Epidermal melanocyte (primary cell): ENCODE measurements around the gene DENND2A.
"Not testable (repeated sequence)": the region's sequence is repeated elsewhere in the genome, so short reads cannot be mapped to it uniquely, and the experiment has no call there.

ENCODE experiments used
- DNase-seq: peaks from one replicate; pipeline ENCODE4 v3.0.0; 2011; ENCODE audit warnings: low spot score; ENCODE audit not compliant: insufficient read length

DENND2A gene

DNA sequence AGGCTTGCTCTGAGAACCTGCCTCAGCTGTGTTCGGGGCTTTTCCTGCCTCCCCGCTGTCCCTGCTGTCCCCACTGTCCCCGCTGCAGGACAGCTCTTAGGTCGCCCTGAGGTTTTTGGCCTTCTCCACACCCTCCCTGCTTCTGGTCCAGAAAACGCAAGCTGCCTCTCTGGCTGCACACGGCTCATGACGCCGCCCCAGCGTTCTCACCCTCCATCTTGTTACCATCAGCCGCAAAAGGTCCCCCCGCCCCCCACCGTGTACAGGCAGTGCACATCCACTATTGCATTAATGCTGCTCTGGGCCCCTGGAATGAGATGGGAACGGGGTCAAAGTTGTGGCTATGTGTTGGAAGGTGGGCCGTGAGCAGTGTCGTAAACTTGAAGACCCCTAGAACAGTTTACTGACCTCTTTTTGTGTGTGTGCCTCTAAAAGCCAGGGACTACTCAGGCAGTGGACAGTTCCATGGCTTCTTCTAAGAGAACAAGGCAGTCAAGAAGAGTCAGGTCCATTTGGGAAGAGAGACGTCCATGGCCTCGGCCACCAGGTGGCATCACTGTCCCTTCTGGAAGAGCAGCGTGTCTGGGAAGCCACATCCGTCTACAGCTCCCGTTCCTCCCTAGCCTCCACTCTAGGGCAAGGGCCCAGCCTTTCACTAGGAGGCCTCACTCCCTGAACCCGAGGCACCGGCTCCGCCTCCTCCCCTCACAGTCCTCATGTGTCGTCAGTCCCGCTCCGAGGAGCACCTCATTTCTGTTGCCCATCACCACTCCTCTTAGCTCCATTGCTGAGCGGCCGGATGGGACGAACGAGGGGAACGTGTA lies 122.9 kb downstream of the DENND2A start:
- peak; percentile 85 for DNase-seq

DNA sequence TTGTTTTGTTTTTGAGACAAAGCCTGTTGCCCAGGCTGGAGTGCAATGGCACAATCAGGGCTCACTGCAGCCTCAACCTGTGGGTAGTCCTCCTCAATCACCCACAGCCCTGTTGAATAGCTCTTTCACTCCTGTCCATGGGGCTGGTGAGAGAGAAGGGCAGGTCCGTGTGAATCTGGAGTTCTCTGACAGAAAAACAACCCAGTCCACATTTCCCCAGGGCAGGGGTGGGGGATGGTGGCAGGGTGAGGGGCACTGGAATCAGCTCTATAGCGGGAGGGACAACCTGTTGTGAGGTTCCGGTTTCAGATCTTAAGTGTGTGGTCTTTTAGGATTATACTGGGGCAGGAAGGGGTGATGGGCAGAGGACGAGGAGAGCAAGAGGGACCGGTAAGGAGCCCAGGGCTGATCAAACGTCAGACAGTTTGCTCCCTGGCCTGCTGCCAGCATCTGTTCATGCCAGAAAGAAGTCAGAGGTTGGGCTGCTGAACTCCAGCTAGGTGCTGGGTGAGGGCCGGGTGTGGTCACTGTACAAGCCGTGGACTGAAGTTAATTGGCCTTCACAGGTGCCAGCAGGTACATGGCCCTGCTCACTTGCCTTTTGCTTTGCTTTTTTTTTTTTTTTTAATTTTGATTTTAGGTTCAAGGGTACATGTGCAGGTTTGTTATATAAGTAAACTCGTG lies 128.2 kb downstream of the DENND2A start:
- DNase-seq: no peak

DNA sequence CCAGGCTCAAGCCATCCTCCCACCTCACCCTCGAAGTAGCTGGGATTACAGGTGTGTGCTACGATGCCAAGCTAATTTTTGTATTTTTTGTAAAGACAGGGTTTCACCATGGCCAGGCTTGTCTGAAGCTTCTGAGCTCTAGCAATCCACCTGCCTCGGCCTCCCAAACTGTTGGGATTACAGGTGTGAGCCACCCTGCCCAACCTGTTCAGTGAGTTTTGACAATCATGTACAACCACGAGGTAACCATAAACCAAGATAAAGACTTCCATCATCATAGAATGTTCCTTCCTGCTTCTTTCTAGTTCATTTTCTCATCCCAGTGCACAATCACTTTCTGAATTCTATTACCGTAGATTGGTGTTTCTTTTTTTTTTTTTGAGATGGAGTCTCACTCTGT lies 130.8 kb downstream of the DENND2A start:
- DNase-seq: no peak

DNA sequence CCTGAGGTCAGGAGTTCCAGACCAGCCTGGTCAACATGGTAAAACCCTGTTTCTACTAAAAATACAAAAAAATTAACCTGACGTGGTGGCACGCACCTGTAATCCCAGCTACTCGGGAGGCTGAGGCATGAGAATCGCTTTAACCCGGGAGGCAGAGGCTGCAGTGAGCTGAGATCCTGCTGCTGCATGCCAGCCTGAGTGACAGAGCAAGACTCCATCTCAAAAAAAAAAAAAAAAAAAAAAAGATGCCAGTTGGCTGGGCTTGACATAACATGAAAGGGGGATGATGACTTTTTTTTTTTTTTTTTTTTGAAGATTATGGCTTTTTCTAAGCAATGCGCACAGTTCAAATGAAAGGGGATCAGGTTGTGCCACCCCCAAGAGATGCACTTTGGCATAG lies 133.1 kb downstream of the DENND2A start:
- not testable (repeated sequence) for DNase-seq

DNA sequence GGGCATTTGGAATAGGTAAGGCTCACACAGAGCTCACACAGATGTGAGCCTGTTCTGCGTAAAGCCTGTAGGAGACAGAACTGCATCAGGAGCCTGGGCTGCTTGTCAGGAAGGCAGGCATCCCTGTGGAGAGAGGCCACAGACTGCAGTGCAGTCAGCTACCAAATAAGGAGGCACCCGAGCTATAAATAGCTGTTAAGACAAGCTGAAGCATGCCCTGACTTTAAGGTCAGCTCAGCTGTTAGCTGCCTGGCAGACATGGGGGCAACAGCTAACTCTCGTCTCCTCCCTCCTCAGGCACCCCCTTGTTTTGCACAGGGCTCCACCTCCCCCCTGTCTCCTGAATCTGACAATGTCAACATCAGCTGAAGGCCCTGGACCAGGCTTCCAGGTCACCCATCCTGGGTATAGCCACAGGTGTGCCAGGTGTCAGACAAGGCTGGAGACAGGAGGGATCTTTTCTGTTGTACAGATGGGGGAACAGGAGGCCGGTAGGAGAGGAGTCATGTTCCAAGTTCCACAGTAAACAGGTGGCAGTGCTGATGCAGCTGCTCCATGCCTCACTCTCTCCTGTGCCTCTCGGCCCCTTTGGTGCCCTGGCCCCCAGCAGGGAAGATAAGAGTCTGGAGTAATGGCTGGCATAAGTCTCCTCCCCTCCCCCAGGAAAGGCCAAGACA lies 133.7 kb downstream of the DENND2A start:
- DNase-seq: no peak

DNA sequence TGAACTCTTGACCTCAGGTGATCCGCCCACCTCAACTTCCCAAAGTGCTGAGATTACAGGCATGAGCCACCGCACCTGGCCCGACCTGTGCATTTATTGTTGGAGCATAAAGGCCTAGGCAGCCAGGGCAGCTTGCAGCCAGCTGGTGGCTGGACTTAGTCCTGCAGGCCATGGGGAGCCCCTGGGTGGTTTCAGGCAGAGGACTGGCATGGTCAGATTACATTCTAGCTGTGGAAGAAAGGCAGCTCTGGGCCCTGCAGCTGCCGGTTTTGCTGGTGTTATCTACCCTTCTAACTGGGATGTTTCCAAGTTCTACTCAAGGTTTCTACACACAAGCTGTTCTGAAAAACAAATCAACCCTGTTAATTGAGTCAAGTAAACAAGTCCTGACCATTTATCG lies 138.6 kb downstream of the DENND2A start:
- no peak for DNase-seq

DNA sequence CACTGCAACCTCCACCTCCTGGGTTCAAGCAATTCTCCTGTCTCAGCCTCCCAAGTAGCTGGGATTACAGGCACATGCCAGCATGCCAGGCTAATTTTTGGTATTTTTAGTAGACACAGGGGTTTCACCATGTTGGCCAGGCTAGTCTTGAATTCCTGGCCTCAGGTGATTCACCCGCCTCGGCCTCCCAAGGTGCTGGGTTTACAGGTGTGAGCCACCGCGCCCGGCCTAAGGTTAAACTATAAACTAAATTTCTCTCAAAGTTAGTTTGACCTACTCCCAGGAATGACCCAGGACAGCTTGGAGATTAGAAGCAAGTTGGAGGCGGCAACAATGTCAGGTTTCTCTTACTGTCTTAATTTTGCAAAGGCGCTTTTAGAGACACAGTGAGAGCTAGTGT lies 142.8 kb downstream of the DENND2A start:
- DNase-seq: not testable (repeated sequence)

DNA sequence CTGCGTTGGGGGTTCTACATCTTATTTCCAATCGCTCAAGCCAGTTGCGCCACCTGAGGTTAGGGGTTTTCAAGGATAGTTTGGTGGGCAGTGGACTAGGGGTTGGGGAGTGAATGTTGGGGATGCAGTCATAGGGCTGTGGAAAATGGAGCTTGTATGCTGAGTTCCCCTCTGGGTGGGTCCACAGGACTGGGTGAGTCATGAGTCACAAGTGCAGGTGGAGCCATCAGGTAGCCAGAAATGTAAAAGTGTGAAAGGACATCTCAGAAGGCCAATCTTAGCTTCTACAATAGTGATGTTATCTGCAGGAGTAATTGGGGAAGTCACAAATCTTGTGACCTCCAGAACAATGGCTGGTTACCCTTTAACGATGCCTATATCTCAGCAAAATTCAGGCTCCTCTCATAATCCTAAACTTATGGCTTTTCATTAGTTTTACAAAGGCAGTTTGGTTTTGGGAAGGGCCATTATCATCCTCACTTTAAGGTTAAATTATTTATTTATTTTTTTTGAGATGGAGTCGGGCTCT lies 143.3 kb downstream of the DENND2A start:
- no peak for DNase-seq

DNA sequence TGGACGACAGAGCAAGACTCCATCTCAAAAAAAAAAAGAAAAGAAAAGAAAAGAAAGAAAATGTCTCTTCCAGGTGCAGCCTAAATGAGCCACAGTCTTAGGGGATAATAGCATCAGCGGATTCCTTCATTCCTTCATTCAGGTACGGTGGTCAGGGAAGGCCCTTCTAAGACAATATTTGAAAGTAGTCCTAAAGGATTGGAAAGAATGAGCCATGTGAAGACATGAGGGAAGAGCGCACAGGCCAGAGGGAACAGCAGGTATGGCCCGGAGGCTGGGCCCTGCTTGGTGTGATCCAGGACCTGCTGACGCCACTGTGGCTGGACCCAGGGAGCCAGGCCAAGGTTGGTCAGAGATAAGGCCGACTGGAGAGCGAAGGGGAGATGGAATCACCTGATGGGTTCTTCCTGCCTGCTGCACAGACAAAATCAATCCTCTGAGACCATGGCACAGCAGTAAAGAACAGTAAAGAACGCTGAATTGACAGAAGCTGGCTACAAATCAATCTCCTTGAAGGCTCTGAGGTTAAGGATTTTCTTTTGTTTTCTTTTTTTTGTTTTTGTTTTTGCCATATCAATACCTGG lies 145.0 kb downstream of the DENND2A start:
- DNase-seq: no peak

DNA sequence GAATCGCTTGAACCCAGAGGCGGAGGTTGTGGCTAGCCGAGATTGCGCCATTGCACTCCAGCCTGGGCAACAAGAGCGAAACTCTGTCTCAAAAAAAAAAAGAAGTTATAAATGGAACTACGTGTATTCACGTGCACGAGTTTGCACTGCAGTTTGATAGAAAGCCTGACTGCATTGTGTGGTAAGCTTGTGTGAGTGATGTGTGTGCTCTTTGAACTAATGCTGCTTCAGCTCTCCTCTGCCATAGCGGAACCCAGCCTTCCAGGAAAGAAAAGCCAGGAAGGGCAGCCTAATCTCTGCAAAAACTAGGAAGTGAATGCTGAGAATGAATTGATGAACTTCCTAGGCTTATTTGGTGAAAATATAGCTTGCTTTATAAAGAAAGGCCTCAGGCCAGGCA lies 145.7 kb downstream of the DENND2A start:
- DNase-seq: no peak

DNA sequence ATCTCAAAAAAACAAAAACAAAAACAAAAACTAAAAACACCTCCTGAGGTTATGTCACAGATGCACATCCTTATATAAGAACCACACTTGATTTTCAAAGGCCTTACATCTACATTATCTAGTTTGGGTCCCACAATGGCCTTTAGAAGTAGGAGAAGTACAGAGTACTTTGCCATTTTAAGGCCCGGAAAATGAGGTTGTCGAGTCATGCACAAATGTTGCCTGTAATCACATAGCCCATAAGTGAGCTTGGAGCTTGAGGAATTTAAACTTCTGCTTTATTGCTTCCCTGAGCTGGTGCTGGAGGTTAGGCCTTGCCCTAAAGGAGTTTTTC lies 151.6 kb downstream of the DENND2A start:
- no peak for DNase-seq

DNA sequence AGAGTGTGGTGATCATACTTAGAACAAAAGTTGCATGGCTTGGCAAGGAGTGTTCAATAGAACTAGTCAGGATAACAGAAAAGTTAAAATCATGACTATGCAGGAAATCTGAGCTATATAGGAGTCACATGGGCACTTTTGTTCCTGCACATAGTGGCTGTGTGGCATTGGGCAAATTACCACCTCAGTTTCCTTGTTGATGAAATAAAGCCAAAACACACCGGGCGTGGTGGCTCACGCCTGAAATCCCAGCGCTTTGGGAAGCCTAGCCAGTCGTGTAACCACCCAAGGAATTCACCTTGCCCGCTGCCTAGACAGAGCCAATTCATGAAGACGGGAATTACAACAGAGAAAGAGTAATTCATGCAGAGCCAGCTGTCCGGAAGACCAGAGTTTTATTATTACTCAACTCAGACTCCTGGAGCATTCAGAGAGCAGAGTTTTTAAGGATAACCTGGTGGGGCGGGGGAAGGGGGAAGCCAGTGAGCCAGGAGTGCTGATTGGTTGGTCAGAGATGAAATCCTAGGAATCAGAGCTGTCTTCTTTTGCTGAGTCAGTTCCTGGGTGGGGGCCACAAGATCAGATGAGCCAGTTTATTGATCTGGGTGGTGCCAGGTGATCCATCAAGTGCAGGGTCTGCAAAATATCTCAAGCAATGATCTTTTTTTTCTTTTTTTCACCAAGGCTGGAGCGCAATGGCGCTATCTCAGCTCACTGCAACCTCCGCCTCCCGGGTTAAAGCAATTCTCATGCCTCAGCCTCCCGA lies 154.9 kb downstream of the DENND2A start:
- no peak for DNase-seq

DNA sequence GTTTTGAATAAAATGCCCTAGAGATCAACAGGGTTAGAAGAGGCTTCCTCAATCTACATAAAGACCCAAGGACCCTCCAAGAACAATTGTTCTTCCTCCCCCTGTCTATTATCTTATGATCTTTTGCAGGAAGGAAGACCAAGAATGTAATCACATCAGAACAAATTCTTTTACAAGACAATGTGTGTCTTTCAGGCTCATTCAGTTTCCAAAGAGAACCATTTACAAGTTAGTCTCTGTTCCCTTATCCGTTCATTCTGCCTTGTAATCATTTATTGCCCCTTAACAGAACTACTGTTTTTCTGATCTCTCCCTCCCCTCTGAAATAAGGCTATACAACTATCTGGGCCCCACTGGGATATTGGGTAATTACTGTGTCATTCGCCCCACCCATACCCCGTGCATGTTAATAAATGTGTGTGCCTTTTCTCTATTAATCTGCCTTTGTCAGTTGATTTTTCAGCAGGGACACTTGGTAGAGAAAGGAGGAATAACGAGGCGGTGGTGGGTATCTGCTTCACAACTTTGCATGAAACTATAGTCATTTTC lies 155.6 kb downstream of the DENND2A start:
- peak; percentile 32 for DNase-seq

DNA sequence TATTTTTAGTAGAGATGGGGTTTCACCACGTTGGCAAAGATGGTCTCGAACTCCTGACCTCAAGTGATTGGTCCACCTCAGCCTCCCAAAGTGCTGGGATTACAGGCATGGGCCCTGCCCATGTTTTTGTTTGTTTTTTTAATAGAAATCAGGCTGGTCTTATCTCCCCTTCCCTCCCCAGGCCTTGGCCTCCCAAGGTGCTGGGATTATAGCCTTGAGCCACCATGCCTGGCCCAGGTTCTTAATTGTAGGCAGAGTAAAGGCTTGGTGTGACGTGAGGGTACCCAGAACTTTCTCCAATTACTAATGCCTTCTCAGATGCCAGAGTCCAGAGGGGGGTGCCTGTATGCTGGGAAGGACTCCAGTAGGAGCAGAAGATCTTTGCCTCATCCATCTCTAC lies 156.1 kb downstream of the DENND2A start:
- no peak for DNase-seq

DNA sequence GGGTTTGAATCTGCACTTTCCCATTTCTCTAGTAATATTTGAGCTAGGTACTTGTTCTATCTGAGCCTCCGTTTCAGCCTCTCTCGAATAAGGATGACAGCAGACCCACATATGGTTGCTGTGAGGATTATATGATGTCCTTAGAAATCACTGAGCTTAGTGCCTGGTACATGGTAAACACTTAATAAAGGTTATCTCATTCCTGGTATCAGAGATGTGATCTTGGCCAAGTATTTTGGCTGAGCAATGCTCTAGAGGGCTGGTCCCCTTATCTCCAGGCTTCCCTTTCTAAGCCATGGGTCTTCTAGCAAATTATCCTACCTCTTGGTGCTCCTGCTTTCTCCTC lies 160.9 kb downstream of the DENND2A start:
- no peak for DNase-seq

DNA sequence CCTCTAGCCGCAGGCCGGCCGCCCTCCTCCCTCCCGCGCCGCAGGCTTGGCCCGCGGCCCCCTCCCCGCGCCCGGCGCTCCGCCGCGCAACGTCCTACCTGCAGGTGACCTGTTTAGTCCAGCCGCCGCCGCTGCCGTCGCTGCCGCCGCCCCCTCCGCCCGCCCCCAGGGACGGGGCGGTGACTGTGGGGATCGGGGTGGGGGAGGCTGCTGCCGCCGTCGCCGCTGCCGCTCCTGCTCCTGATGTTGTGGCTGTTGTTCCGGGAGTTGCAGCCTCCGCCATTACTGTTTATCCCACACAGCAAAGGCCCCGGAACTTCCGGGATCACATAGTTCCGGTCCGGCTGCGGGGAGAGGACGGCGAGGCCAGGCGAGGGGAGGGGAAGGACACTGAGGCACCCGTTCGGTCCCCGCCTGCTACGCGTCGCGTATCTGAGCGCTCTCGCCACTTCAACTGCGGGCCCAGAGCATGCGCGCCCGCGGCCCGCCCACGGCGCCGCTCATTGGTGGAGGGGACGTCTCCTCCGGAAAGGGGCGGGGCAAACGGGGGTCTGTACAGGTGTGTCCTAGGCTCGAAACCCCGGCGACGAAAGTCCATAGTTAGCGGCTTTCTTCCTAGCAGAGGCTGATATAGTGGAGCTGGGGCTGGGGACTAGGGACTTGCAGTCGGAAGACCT lies 161.4 kb downstream of the DENND2A start, which contains the start of gene MKRN1:
Gene MKRN1 (minus strand): TSS at position 444 of the 677 bp plus-strand sequence. CDS start 161 bp downstream, at position 283.
- peak; percentile 88 for DNase-seq

DNA sequence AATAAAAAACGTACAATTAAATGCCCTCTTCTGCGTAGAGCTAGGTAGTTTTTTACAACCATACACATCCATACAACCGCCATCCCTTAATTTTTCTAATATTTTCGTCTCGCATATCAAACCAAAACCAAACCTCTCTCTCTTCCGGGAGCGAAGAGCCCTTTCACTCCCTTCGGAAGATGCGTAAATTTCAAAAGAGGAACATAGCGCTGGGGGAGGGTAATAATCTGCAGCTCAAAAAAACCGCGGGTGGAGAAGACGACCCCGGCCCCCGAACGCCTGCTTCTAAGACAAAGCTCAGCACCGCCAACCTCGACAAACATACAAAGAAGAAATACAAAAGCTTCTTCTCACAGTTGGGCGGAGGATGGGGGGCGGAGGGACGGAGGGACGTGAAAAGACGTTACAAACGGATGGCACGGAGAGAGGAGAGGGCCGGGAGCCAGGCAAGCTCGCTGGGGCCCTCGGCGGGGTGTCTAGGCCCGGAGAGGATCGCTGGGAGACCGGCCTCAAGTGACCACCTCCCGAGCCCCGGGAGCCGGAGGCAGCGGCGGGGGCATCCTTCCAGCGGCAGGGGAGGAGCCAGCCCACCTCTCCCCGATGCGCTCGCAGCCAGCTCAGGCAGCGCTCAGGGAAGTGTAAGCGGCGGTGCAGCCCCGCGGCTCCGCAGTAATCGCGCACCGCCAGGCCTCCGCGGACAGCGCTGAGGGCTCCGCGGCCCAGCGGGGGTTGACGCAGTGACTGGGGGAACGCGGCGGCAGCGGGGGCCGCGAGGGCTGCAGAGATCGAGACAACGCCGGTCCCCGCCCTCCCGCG lies 162.2 kb downstream of the DENND2A start:
- peak; percentile 40 for DNase-seq

DNA sequence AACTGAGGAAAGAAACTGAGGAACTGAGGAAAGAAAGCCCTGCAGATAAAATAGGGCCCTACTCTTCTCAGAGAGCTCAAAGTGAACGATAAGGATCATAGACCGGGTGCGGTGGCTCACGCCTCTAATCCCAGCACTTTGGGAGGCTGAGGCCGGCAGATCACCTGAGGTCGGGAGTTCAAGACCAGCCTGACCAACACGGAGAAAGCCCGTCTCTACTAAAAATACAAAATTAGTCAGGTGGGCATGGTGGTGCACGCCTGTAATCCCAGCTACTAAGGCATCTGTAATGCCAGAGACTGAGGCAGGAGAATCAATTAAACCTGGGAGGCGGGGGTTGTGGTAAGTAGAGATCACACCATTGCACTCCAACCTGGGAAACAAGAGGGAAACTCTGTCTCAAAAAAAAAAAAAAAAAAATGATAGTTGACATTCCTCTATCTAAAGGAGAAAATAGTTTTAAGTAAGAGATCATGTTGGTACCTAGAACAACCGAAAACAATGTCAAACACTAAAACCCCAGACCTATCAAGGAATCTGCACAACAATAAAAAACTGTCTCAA lies 163.8 kb downstream of the DENND2A start:
- no peak for DNase-seq

DNA sequence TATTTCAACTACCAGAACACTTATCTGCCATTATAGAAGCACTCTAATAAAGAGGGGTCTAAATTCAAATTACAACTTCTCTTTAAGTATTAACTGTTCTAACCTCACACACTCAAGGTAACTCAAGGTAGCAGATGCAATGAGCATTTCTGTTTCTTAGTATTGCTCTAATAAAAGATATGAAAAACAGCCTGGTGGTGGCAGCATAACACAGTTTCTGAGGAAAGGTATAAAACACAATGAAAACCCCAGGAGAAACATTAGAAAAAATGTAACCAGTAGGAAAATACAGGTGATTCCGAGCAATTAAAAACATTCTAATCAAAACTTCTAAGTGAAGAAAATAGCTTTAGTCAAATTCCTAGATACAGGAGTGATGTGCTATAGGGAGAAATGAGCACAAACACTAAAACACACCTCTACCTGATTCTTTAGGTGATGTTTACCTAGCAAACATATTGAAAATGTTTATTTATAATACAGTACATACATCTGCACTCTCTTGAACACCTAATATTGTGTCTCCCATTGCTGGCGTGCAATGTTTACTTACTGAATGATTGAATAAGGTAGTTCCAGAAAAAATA lies 164.8 kb downstream of the DENND2A start:
- DNase-seq: no peak
